Measurements from ENCODE around the gene AKR1B15. TPM values are rescaled to one million over a fixed set of nuclear protein-coding genes. Genes with fewer than 3 reads are reported as not detected.
A peak's percentile ranks its signal among the peaks of the same experiment; 100 is the strongest.

Gene AKR1B15
- total and polyA plus RNA-seq, 3 donors from 2014 or later = 0.80 to 2.1 (median 1.9) TPM

DNA sequence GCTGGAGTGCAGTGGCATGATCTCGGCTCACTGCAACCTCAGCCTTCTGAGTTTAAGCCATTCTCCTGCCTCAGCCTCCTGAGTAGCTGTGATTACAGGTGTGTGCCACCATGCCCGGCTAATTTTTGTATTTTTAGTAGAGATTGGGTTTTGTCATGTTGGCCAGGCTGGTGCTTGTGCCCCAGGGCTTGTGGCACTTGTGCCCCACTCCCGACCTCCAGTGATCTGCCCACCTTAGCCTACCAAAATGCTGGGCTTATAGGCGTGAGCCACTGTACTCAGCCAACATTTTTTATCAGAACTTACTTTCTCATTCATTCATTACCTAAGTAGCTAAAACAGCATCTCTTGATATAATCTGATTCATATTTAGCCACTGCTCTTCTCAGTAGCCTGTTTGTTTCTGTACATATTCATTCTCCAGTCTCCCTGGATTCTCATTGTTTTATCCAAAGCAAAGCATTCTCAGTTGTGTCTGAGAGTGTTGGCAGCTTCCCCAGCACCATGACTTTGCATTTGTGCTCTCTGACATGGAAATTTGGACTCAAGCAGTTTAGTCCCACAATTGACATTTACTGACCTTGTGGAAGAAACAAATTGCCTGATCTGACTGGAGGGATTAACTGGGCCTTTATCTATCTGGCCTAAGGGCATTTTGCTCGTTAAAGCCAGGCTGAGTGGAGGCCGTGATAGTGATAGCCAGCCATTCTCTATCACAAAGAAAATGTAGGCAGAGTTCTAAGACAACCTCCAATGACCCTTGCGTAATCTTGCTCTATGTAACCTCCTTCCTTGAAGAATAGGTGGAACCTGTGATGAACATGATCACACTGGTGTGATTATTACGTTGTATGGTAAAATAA is 44.9 kb downstream of the AKR1B15 start:
- Histone ChIP-seq H3K4me1 (peaks cover 17% of the 10 kb centered on the region), H3K27ac (peak overlapping the region; percentile 86), H3K27me3 (no peaks in the 10 kb centered on the region), H3K4me3 (no peak overlapping the region), H3K9me3 (no peaks in the 10 kb centered on the region), H3K36me3 (ENCODE audit: low read depth, missing control alignments) (no peaks in the 10 kb centered on the region)
- 37 to 68% methylated on average over 7 to 8 of the region's 8 CpGs for WGBS, 2 donors
- peak; percentile 94 for DNase-seq
- intact Hi-C loops (cut with DNase I; ENCODE audit: low total_unique reads) = no loop called here
- TF ChIP-seq, protein P1, sequence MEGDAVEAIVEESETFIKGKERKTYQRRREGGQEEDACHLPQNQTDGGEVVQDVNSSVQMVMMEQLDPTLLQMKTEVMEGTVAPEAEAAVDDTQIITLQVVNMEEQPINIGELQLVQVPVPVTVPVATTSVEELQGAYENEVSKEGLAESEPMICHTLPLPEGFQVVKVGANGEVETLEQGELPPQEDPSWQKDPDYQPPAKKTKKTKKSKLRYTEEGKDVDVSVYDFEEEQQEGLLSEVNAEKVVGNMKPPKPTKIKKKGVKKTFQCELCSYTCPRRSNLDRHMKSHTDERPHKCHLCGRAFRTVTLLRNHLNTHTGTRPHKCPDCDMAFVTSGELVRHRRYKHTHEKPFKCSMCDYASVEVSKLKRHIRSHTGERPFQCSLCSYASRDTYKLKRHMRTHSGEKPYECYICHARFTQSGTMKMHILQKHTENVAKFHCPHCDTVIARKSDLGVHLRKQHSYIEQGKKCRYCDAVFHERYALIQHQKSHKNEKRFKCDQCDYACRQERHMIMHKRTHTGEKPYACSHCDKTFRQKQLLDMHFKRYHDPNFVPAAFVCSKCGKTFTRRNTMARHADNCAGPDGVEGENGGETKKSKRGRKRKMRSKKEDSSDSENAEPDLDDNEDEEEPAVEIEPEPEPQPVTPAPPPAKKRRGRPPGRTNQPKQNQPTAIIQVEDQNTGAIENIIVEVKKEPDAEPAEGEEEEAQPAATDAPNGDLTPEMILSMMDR (IDR thresholded peaks at IDR 0.05) = no peak
- TF ChIP-seq POLR2A (IDR thresholded peaks at IDR 0.05) = no peak

DNA sequence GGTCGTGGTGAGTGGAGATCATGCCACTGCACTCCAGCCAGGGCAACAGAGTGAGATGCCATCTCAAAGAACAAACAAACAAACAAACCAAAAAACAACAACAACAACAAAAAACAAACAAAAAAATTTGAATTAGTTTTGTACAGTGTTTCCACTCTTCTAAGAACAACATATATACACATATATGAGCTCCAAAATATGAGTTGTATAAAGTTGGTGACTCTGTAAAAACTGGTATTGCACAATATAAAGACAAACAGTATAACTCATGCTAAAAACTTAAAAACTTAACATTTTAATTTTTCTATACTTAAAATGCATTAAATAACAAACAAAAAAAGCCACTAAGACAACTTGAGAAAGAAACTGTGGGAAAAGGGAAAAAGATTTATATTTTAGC is 46.0 kb downstream of the AKR1B15 start:
- WGBS, 2 donors = 0 to 45% methylated on average over 1 of the region's 1 CpG
- peak overlapping the region; percentile 86 for H3K27ac ChIP-seq
- no peak overlapping the region for H3K4me3 ChIP-seq
- TF ChIP-seq POLR2A (IDR thresholded peaks at IDR 0.05) = no peak
- TF ChIP-seq, protein P1 (IDR thresholded peaks at IDR 0.05) = no peak
- no peak for DNase-seq
- H3K36me3 ChIP-seq (ENCODE audit: low read depth, missing control alignments) = no peaks in the 10 kb centered on the region
- H3K27me3 ChIP-seq = no peaks in the 10 kb centered on the region
- intact Hi-C loops (cut with DNase I; ENCODE audit: low total_unique reads) = no loop called here
- H3K9me3 ChIP-seq = no peaks in the 10 kb centered on the region
- peaks cover 17% of the 10 kb centered on the region for H3K4me1 ChIP-seq

DNA sequence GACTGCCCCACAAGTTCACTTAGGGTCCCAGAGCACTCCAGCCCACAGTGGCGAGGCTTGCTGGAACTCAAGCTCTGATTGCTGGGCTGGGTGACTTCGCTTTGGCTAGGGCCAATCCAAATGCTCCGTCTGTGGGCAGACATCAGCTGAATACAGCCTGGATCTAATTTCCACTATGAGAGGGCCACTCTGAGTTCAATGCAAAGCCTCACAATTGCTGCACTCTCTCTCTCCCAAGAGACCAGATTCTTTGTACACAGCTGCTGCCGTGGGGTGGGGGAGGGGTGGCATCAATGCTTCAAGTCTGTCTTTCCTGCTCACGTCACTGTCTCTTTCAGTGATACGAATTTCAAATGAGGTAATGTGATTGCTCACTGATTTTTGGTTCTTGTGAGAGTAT is 50.5 kb downstream of the AKR1B15 start:
- peaks cover under 1% of the 10 kb centered on the region for H3K4me1 ChIP-seq
- no peak for TF ChIP-seq POLR2A (IDR thresholded peaks at IDR 0.05)
- TF ChIP-seq, protein P1 (IDR thresholded peaks at IDR 0.05) = no peak
- intact Hi-C loops (cut with DNase I; ENCODE audit: low total_unique reads) = no loop called here
- H3K9me3 ChIP-seq = no peaks in the 10 kb centered on the region
- 90 to 91% methylated on average over 6 of the region's 6 CpGs for whole genome bisulfite sequencing, 2 donors
- no peaks in the 10 kb centered on the region for H3K27me3 ChIP-seq
- DNase-seq = no peak
- no peak overlapping the region for H3K4me3 ChIP-seq
- no peaks in the 10 kb centered on the region for H3K36me3 ChIP-seq (ENCODE audit: low read depth, missing control alignments)
- no peak overlapping the region for H3K27ac ChIP-seq

DNA sequence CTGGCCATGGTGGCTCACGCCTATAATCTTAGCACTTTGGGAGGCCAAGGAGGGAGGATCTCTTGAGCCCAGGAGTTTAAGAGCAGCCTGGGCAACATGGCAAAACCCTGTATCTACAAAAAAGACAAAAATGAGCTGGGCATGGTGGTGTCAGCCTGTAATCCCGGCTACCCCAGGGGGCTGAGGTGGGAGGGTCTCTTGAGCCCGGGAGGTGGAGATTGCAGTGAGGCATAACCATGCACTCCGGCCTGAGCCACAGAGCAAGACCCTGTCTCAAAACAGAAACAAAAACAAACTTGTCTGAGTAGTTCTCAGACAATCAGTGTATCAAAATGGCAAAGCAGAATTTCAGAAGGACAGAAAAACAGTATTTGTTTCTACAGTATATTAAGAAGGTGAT is 52.5 kb downstream of the AKR1B15 start:
- Histone ChIP-seq H3K27ac (no peak overlapping the region), H3K9me3 (no peaks in the 10 kb centered on the region), H3K4me1 (peaks cover 5% of the 10 kb centered on the region), H3K27me3 (no peaks in the 10 kb centered on the region), H3K36me3 (ENCODE audit: low read depth, missing control alignments) (no peaks in the 10 kb centered on the region), H3K4me3 (no peak overlapping the region)
- no peak for DNase-seq
- 68 to 74% methylated on average over 4 of the region's 4 CpGs for WGBS, 2 donors
- intact Hi-C loops (cut with DNase I; ENCODE audit: low total_unique reads) = no loop called here
- TF ChIP-seq, protein P1 (IDR thresholded peaks at IDR 0.05) = no peak
- TF ChIP-seq POLR2A (IDR thresholded peaks at IDR 0.05) = no peak

Measured in testis (tissue), 3 donors.